B cell (primary cell): ENCODE measurements around the gene LRCOL1. TPM values are rescaled to one million over a fixed set of nuclear protein-coding genes. Genes with fewer than 3 reads are reported as not detected.

Experiments
- ATAC-seq: fragments of 200-7000 bp; cut with Tn5 transposase; one replicate; pipeline ENCODE4 v1.10.0; 2021; ENCODE audit warnings: low read depth, mild to moderate bottlenecking, moderate number of reproducible peaks, moderate library complexity
- CTCF ChIA-PET: fragments of 350-600 bp; sonication (Branson Sonifier 250); formaldehyde crosslinking; loops from one replicate; lab custom pipeline; 2021; ENCODE audit warnings: antibody characterized with exemption, inconsistent platforms; lab: Charles Lee
- POLR2A ChIA-PET: fragments of 350-600 bp; sonication (Branson Sonifier 250); formaldehyde crosslinking; loops from one replicate; lab custom pipeline; 2021; ENCODE audit warnings: antibody characterized with exemption; lab: Charles Lee
- DNase-seq: peaks from one replicate; pipeline ENCODE4 v3.0.0; 2013
- H2AFZ ChIP-seq: 2 replicates; pipeline ENCODE4 v1.6.1; 2012; ENCODE audit warnings: mild to moderate bottlenecking, low read depth, low read length; ENCODE audit not compliant: insufficient read depth, poor library complexity, severe bottlenecking
- H3K27ac ChIP-seq, 2 donors: 1 replicate in 1 of 2; 2 replicates in 1 of 2; pipeline ENCODE4 v1.5.1; 2012 to 2013; ENCODE audit warnings: low read length in 2 of 2, mild to moderate bottlenecking in 2 of 2, moderate library complexity in 1 of 2
- H3K27me3 ChIP-seq, 4 experiments: fragments of 200-600 bp in 1 of 4; sonication (generic) in 1 of 4; replicated peaks in 1 of 4; 1 replicate in 2 of 4; 2 replicates in 2 of 4; pipeline versions ENCODE4 v1.6.1 to v1.7.0; 2013 to 2016; ENCODE audit warnings: low read length in 3 of 4, mild to moderate bottlenecking in 2 of 4, mixed read lengths in 1 of 4, moderate library complexity in 1 of 4; ENCODE audit not compliant: insufficient read depth in 4 of 4, control insufficient read depth in 3 of 4; ENCODE audit errors: control extremely low read depth in 1 of 4
- H3K36me3 ChIP-seq, 2 experiments: replicated peaks in 1 of 2; 1 replicate in 1 of 2; 2 replicates in 1 of 2; pipeline versions ENCODE4 v1.6.1 to v1.7.1; 2013; ENCODE audit warnings: low read length in 1 of 2; ENCODE audit not compliant: insufficient read depth in 2 of 2, control insufficient read depth in 1 of 2; ENCODE audit errors: control extremely low read depth in 1 of 2, extremely low read depth in 1 of 2
- H3K4me1 ChIP-seq, 2 donors: fragments of 200-600 bp in 1 of 2; sonication (generic) in 1 of 2; 1 replicate in 1 of 2; 2 replicates in 1 of 2; pipeline versions ENCODE4 v1.5.1 to v1.6.1; 2013 to 2017; ENCODE audit warnings: low read length in 2 of 2; ENCODE audit not compliant: control insufficient read depth in 2 of 2, insufficient read depth in 2 of 2
- H3K4me2 ChIP-seq: replicated peaks from 2 replicates; pipeline ENCODE3; 2012; ENCODE audit warnings: mild to moderate bottlenecking, low read depth, low read length; ENCODE audit not compliant: poor library complexity, severe bottlenecking
- H3K4me3 ChIP-seq, 5 experiments: fragments of 200-600 bp in 1 of 5; sonication (generic) in 1 of 5; 1 replicate in 3 of 5; 2 replicates in 2 of 5; pipeline versions ENCODE4 v1.5.1 to v1.7.0; 2011 to 2016; ENCODE audit warnings: low read length in 4 of 5, mild to moderate bottlenecking in 4 of 5, low read depth in 2 of 5, control low read depth in 1 of 5, moderate library complexity in 1 of 5; ENCODE audit not compliant: insufficient read depth in 1 of 5; ENCODE audit errors: control extremely low read depth in 1 of 5, extremely low read depth in 1 of 5
- H3K79me2 ChIP-seq: fragments of 200-600 bp; sonication (generic); one replicate; pipeline ENCODE4 v1.6.0; 2016; ENCODE audit warnings: low read length; ENCODE audit not compliant: control insufficient read depth, insufficient read depth
- H3K9ac ChIP-seq: fragments of 200-600 bp; sonication (generic); 2 replicates; pipeline ENCODE4 v1.6.1; 2017; ENCODE audit warnings: mild to moderate bottlenecking, low read length, moderate library complexity
- H3K9me3 ChIP-seq, 3 donors: one replicate each; pipeline versions ENCODE4 v1.6.1 to v1.7.1; 2013; ENCODE audit warnings: low read length in 2 of 3; ENCODE audit not compliant: control insufficient read depth in 2 of 3, insufficient read depth in 1 of 3; ENCODE audit errors: control extremely low read depth in 1 of 3
- H4K20me1 ChIP-seq: 2 replicates; pipeline ENCODE4 v1.6.0; 2012; ENCODE audit warnings: mild to moderate bottlenecking, low read length; ENCODE audit not compliant: insufficient read depth, control insufficient read depth, poor library complexity, severe bottlenecking
- H3K27ac Mint-ChIP-seq: one replicate; pipeline ENCODE4 v1.8.0; 2021; ENCODE audit warnings: mixed read lengths
- H3K27me3 Mint-ChIP-seq: one replicate; pipeline ENCODE4 v1.8.0; 2021; ENCODE audit warnings: mixed read lengths
- H3K4me1 Mint-ChIP-seq: one replicate; pipeline ENCODE4 v1.8.0; 2021; ENCODE audit warnings: mixed read lengths
- H3K4me3 Mint-ChIP-seq: one replicate; pipeline ENCODE4 v1.8.0; 2021; ENCODE audit warnings: mixed read lengths
- H3K9me3 Mint-ChIP-seq: one replicate; pipeline ENCODE4 v1.8.0; 2022; ENCODE audit warnings: mixed read lengths; ENCODE audit not compliant: insufficient read depth
- WGBS: methylation state at CpG from one replicate; pipeline ENCODE4 v1.1.5; 2013; ENCODE audit warnings: missing lambda C conversion rate; ENCODE audit not compliant: insufficient coverage; 5-methylcytosine and 5-hydroxymethylcytosine counted together
- intact Hi-C: fragments of 100-400 bp; cut with micrococcal nuclease; formaldehyde crosslinking; loops from one replicate; pipeline ENCODE4 v1.10.0; 2022
- polyA plus RNA-seq: library from polyadenylated mRNA; depleted of rRNA; stranded (reverse); fragments of >200 nt; gene quantifications from 2 replicates; pipeline ENCODE4 v1.2.3, GENCODE V29; 2012
- total RNA-seq, 2 donors: library from RNA; stranded (reverse); fragments of 120-200 nt in 1 of 2; gene quantifications; 1 replicate in 1 of 2; 2 replicates in 1 of 2; pipeline versions ENCODE4 v1.2.3 to v1.2.4, GENCODE V29; 2013 to 2022
- TF ChIP-seq, protein P1 (sequence below): fragments of 200-600 bp; IDR thresholded peaks from one replicate; pipeline ENCODE4 v1.8.0; 2022; ENCODE audit warnings: antibody characterized with exemption, mild to moderate bottlenecking

Gene LRCOL1
- total and polyA plus RNA-seq, 2 donors (not counting 1 experiment from before 2014, with no cell fraction given) = not detected

GRCh38 chr12:132601171-132601883, 9.1 kb downstream of the LRCOL1 start:
- Histone ChIP-seq H4K20me1 (peaks cover 5% of the 10 kb centered on the region), H2AFZ (peak overlapping the region; percentile 75), H3K79me2 (no peaks in the 10 kb centered on the region), H3K27me3 (peaks cover 0 to 49% (median 11%) of the 10 kb centered on the region in 4 experiments), H3K4me1 (peaks cover 22 to 29% of the 10 kb centered on the region in 2 donors), H3K9ac (peak overlapping the region; percentile 61), H3K4me3 (peak overlapping the region in 2 of 5 experiments; percentile 42 to 56), H3K4me2 (peak overlapping the region; percentile 85), H3K9me3 (peaks cover 0 to 10% (median 0%) of the 10 kb centered on the region in 3 donors), H3K27ac (no peak overlapping the region), H3K36me3 (no peaks in the 10 kb centered on the region)
- TF ChIP-seq, protein P1, sequence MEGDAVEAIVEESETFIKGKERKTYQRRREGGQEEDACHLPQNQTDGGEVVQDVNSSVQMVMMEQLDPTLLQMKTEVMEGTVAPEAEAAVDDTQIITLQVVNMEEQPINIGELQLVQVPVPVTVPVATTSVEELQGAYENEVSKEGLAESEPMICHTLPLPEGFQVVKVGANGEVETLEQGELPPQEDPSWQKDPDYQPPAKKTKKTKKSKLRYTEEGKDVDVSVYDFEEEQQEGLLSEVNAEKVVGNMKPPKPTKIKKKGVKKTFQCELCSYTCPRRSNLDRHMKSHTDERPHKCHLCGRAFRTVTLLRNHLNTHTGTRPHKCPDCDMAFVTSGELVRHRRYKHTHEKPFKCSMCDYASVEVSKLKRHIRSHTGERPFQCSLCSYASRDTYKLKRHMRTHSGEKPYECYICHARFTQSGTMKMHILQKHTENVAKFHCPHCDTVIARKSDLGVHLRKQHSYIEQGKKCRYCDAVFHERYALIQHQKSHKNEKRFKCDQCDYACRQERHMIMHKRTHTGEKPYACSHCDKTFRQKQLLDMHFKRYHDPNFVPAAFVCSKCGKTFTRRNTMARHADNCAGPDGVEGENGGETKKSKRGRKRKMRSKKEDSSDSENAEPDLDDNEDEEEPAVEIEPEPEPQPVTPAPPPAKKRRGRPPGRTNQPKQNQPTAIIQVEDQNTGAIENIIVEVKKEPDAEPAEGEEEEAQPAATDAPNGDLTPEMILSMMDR = no peak
- H3K27ac Mint-ChIP-seq = peak overlapping the region; percentile 26
- H3K27me3 Mint-ChIP-seq = peaks cover 15% of the 10 kb centered on the region
- no peak for DNase-seq
- H3K9me3 Mint-ChIP-seq = no peaks in the 10 kb centered on the region
- H3K4me3 Mint-ChIP-seq = peak overlapping the region; percentile 84
- intact Hi-C loops = no loop called here
- peaks cover 26% of the 10 kb centered on the region for H3K4me1 Mint-ChIP-seq
- ChIA-PET POLR2A (no interaction called here), CTCF (interaction anchor here (3.6 kb wide), 1 partner anchor 13 kb away, joined by 15 read pairs; no protein-coding TSS in a partner anchor)
- 84% methylated on average over 23 of the region's 31 CpGs for WGBS
- no peak for ATAC-seq
